ENCODE data around the gene DUS2.

Gene DUS2

GRCh38 chr16:68126395-68126794 lies 103.3 kb downstream of the DUS2 start:
- DNase-seq (ENCODE audit: low spot score) = no peak

GRCh38 chr16:68128577-68129305 lies 105.7 kb downstream of the DUS2 start:
- no peak for DNase-seq (ENCODE audit: low spot score)
